GM19452 (cell line): ENCODE data around the gene DPYSL3.
"Not testable (repeated sequence)": the region's sequence is repeated elsewhere in the genome, so short reads cannot be mapped to it uniquely, and the experiment has no call there.

ENCODE experiments used
- ATAC-seq: cut with Tn5 transposase; IDR thresholded peaks from one replicate; pipeline ENCODE4 v1.9.1; 2021; ENCODE audit not compliant: unreplicated experiment

Gene DPYSL3

GRCh38 chr5:147373328-147373727 lies 136.5 kb downstream of the DPYSL3 start:
- ATAC-seq = no peak

GRCh38 chr5:147372191-147372590 lies 137.7 kb downstream of the DPYSL3 start:
- ATAC-seq = no peak

GRCh38 chr5:147371290-147371689 lies 138.6 kb downstream of the DPYSL3 start:
- ATAC-seq = no peak

DNA sequence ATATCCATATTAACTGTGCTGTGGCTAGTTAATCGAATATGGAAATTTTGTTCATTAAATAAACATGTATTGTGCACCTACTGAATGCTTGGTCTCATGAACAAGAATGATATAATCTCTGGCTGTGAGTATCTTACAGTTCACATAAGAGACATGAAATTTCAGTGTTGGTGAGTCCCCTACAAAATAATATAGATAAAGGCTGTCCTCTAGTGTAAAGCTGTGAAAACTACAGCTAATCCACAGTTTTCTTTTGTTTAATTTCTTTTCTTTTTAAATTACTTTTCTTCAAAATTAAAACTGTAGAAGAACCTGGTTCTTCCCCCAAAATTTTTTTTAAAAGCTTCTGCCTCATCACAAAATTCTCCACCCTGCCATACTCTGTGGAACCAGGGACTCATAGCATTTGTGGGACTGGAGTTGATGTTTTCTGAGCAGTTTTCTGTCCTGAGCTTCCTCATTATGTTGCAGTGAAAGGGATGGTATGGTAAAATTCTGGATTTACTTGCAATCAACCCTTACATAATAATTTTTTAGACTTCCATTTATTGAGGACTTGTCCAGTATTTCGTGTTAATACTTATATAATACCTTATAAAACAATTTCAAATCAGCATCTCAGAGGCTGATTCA lies 140.0 kb downstream of the DPYSL3 start:
- no peak for ATAC-seq

GRCh38 chr5:147367381-147367780 lies 142.5 kb downstream of the DPYSL3 start:
- not testable (repeated sequence) for ATAC-seq

DNA sequence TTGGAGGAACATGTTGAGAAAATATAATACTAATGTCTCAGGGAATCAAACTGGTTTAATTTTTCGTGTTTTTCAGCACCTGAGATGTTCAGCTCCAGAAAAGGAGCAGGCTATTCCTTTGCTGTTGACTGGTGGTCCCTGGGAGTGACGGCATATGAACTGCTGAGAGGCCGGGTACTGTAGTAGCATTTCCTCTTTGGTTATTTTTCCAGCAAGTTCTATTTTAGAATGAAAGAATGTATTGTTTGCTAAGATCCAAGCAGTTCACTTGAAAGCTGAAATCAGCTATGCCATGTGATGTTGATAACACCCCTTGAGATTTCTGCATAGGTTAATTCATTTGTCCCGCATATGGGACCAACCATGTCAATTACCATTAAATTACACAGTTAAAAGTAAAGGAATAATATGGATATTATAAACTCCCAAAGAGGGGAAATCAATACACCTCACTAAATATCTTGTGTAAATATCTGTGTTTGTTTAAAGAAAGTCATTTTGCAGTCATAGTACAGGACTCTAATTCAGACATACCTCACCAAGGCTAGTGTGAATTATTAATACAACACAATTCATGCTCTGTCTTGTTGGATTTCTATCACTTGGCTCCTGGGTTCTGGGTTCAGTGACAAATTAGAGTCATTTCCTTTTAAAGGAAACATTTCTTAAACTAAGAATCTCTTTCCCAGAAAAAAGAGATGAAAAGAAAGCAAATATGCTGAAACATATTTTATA lies 148.3 kb downstream of the DPYSL3 start:
- ATAC-seq = no peak

DNA sequence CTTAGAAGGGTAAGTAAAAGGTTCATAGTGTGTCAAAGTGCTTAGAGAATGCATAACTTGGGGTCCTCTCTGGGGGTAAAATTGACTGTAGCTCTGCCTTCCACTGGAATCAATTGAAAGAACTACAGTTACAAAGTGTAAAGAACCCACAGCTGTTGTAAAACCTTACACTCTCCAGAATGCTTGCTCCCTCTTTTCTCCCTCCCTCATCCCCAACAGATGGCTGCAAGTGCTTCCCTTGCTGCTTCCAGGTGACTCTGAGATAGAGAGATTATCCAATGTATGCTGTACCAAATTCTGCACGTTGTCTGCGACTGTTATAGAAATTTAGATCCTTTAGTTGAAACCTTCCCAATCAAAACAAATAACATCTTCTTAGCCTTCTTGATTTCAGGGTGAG lies 149.1 kb downstream of the DPYSL3 start:
- ATAC-seq = no peak

DNA sequence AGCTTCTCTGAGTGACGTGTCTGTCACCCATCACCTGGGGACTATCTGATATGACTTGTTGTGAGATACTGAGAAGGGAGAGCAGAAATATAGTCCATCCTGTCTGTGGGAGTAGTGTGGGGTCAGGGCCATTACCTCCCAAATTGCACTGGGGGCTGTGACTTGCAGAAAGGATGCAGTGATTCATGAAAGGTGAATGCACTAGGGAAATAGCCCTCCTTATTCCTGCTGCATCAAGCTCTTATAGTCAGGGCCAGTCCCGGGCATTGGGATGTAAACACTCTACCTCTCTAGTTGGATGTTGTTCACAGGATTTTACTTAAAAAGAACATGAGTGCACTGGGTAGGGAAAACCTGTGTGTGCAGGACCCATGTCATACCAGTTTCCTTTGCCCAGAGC lies 150.3 kb downstream of the DPYSL3 start:
- no peak for ATAC-seq

GRCh38 chr5:147359101-147359500 lies 150.8 kb downstream of the DPYSL3 start:
- ATAC-seq = no peak

- ATAC-seq = no peak
These were observed 160.6 kb downstream of the DPYSL3 start for GRCh38 chr5:147349241-147349640.

GRCh38 chr5:147348451-147348850 lies 161.4 kb downstream of the DPYSL3 start:
- no peak for ATAC-seq

DNA sequence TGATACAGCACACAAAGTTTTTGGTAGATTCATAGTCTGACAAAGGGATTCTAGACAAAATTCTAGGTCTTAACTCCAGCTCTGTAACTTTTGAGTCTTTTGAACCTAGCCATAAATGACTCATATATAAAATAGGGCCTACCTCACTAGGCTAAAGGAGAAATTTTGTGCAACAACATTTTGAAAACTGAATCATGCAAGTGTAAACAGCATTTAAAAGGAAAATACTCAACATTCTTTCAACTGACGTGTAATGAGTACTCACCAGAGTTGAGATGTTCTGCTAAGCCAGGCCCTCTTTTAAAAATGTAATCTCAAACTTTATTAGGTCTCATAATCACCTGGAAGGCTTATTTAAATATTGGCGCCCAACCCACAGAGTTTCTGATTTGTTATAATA lies 161.8 kb downstream of the DPYSL3 start:
- ATAC-seq = no peak

DNA sequence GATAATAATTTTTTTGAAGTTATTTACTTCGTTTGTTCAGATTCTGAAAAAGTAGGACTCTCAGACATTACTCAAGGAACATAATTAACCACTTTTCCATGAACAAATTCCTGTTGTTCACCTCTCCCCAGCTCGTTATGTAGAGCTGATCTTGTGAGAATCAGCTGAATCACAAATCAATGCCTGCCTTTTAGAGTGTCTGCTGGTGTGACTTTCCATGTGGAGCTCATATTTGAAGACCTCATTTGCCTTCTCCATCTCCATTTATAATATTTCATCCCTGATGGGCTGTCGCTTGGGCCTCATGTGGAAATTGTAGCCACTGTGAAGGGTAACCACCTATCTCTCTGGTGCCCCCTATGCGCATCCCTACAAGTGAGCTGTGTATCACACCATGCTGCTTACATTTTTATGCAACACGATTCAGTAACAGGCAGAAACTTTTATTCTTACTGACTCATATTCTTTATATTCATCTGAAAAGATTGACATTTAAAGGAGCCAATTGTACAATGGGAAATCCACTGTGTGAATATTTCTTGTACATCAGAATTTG lies 163.8 kb downstream of the DPYSL3 start:
- ATAC-seq = no peak

DNA sequence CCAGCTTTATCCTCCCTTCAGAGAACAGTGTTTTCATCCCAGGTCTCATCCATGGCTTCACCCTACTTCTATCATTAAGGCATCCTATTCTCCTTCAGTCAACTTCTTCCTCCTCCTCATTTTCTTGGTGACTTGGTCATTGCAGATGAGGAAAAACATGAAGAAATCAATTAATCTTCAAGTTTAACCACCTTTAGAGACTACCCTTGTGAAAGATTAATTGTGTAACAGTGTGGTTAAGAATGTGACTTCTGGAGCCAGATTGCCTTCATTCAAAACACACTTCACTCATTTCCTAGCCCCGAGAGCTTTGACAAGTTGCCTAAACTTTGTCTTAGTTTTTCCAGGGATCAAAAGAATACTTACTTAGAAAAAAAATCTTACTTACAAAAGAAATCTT lies 165.0 kb downstream of the DPYSL3 start:
- ATAC-seq = no peak

DNA sequence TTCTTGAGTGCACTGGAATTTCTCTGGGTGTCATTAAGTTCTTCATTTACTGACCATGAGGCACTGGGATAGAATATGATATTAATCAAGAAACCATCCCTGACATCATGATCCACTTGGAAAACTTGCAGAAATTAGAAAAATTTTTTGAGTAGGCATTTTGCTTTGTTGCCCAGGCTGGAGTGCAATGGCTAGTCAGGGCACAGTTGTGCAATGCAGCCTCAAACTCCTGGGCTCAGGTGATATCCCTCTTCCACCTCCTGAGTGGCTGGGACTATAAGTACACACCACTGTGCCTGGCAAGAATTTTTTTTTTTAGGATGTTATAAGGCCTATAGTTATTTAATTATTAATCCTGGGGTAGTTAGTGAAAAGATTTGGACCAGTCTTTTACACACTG lies 168.5 kb downstream of the DPYSL3 start:
- no peak for ATAC-seq

DNA sequence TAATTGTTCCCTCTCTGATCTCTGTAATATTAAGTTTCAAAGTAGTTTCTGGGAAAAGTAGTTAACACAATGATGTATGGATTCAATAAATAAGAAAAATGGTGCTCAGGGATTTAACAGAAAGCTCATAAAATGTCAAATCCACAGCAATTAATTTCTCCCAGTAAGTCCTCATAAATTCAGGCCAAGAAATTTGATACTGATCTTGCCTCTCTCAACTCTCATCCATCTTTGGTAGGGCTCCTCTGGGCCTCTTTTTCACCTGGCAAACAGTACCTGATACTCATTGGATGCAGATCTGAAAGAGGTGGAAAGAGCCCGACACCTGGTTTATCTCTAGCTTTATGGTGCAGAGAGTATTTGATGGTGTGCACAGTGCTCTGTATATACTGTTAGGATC lies 168.9 kb downstream of the DPYSL3 start:
- no peak for ATAC-seq
